Posterior cingulate gyrus (tissue), 11 donors: Measurements from ENCODE around the gene FBXW7.

Experiments used
- DNase-seq, 10 donors: peaks; one replicate each; pipeline versions ENCODE4 v3.0.0 to v3.0.0-alpha.2; 2020 to 2021; ENCODE audit warnings: mixed read lengths in 3 of 10
- intact Hi-C: fragments of 100-400 bp; cut with DNase I; formaldehyde crosslinking; loops from one replicate; pipeline ENCODE4 v1.15.1; 2023

The FBXW7 gene

DNA sequence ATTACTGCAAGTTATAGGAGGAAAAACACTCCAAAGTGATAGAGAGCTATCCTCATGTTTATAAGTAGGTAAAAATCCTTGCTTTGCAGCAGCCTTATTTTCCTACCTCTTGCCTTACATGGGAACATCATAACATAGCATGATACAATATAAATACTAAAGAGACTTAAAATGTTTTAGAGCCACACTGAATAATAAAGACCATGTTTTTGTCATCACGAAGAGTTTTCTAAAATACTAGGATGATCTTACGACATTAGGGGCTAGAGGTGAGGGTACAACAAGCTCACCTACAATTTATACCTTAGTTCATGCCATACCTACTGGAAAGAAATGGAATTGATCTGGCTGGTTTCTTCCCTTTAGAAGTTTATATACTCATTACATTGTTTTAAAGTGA, 184.8 kb downstream of the FBXW7 start:
- intact Hi-C loops = no loop called here
- DNase-seq = no peak

DNA sequence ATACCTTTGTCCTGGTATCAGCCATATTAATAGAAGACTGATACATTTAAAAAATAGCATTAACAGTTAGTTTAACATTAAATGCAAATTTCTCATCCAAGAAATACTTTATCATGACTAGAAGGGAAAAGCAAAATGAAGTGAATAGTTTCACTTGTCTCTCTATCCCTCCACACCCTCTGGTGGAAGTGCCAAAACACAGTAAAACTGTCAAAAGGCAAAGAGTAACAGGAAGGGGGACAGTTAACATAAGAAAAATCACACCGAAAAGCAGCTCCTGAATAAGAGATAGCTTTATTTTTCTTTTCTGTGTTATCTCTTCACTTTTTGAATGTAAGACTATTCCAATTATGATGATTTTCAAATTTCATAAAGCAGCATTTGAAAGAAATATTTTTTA, 187.2 kb downstream of the FBXW7 start:
- intact Hi-C loops = loop anchor here (10.0 kb wide), 1 partner anchor 324 kb away; no protein-coding TSS in a partner anchor
- DNase-seq = no peak

DNA sequence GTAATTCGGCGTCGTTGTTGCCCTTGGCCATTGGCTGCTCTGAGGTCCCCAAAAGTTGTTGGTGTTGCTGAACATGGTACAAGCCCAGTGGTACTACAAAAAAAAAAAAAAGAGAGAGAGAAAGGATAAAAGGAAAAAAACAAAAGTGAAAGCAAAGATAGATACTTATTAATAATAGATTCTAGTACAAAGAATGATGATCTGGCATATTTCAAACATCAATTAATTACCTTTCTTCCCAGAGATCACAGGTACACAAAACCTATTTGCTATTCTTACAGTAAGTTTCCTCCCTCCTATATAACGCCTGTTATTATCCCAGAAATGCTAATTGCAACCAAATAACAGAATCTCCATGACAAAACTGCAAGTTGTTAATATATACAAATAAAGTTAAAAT, 188.9 kb downstream of the FBXW7 start:
- intact Hi-C loops = loop anchor here (10.0 kb wide), 1 partner anchor 322 kb away; no protein-coding TSS in a partner anchor

DNA sequence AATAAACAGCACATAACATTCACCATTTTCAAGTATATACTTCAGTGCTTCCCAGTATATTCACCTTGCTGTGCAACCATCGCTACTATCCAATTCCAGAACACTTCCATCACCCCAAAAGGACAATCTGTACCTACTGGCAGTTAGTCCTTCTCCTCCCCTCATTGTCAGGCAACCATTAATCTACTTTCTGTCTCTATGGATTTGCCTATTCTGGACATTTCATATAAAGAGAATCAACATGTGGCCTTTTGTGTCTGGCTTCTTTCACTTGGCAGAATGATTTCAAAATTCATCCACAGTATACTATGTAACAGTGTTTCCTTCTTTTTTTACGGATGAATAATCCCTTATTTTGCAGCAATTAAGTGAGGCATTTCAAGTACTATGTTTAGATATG, 189.4 kb downstream of the FBXW7 start:
- intact Hi-C loops = loop anchor here (10.0 kb wide), 1 partner anchor 322 kb away; no protein-coding TSS in a partner anchor
- no peak for DNase-seq

More for the DNA sequence above, 188.9 kb downstream of the FBXW7 start:
- no peak for DNase-seq

DNA sequence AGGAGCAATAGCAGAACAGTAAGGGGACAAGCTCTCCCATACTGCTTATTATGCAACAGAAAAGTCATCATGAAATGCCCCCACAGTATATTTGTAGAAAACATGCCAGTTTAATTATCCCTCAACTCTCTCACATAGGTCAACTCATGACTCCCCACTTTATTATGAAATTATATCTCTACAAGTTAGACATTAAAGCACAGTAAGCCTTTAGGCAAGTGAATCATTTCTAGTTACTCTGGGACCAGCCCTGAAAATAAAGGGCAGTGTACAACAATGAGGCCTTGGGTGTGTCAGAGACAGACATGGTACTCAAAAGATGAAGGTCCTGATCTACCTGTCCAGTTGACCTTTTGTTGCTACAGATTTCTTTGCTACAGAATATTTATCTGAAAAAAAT, 191.9 kb downstream of the FBXW7 start:
- intact Hi-C loops = loop anchor here (10.0 kb wide), 1 partner anchor 319 kb away; no protein-coding TSS in a partner anchor
- DNase-seq = no peak

DNA sequence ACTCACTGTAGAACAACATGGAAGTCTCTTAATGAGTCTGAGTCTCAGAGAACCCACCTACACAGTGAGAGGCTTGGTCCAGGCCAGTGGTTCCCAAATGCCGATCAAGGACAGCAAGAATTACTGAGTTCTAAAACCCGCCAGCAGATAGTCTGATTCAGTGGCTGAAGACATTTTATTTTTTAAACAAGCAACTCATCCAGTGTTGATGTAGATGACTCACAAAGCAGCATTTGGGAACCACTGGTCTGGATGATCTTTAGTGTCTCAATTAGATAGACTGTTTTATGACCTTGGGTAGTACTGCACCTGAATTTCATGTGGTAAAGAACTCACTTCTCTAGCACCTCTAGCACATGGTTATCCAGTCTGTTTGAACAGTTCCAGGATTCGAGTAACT, 193.6 kb downstream of the FBXW7 start:
- no peak for DNase-seq
- intact Hi-C loops = loop anchor here (10.0 kb wide), 1 partner anchor 317 kb away; no protein-coding TSS in a partner anchor

DNA sequence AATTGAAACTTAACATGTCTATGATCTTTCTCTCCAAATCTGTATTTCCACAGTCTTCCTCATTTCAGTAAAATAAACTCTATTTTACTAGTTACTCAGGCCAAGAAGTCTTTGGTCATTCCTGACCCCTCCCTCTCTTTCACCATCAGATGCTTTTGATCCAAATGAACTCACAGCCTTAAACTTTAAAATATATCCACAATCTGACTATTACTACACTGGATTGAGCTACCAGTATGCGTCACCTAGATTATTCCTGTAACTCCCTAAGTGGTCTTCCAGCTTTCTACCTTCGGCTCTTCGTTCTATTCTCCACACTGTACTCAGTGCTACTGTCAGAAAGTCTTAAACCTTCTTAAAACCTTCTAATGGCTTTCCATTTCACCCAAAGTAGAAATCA, 195.1 kb downstream of the FBXW7 start:
- intact Hi-C loops = loop anchor here (10.0 kb wide), 1 partner anchor 316 kb away; no protein-coding TSS in a partner anchor
- no peak for DNase-seq

DNA sequence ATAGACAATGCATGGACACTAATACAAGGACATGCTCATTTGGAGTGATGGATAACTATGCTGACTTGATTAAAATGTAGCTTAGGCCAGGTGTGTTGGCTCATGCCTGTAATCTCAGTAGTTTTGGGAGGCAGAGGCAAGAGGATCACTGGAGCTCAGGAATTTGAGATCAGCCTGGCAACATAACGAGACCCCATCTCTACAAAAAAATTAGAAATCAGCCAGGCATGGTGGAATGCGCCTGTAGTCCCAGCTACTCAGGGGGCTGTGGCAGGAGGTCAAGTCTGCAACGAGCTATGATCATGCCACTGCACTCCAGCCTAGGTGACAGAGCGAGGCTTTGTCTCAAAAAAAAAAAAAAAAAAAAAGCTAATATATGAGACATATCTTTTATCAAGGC, 196.3 kb downstream of the FBXW7 start:
- DNase-seq = no peak
- intact Hi-C loops = no loop called here

DNA sequence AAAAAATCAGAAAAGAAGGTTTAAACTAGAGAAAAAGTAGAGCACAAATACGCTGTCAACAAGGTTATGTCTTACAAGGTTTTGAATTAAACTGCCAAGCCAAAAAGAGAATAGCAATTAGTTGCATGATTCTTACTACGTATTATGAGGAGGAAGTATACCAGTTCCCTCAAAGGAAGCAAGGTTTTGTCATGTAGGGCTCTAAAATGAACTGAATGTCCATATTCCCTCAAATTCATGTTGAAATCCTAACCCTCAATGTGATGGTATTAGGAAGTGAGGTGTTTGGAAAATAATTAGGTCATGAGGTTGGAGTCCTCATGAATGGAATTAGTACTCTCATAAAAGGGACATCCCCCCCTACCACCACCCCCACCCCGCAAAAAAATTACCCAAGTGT, 201.0 kb downstream of the FBXW7 start:
- no peak for DNase-seq
- intact Hi-C loops = no loop called here

DNA sequence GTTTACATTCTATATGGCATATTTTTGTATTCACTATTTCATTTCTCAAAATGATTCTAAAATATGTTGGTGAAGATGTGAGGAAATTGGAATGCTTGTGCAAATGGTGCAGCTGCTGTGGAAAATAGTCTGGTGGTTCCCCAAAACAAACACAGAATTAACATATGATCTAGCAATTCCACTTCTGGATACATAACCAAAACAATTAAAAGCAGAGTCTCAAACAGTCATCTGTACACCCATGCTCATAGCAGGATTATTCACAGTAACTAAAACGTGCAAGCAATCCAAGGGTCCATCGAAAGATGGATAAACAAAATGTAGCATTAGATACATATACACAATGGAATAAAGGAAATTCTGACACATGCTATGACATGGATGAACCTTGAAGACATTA, 204.8 kb downstream of the FBXW7 start:
- intact Hi-C loops = no loop called here
- no peak for DNase-seq

DNA sequence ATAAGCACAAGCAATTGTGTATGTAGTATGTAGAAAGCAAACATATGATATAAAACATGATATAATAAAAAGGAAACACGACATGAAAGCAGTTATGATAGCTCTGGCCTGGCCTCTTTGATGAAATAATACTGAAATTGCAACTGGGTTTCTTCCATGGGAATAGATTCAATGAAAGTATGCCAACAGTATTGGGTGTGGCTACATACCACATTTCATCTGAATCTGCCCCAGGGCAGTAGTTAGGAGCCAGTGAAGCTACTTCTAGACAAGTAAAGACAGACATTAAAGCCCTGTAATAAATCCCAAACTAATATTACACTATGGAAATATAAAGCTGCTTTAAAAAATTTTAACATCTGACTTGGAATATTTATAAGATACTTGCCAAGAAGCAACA, 207.3 kb downstream of the FBXW7 start:
- intact Hi-C loops = no loop called here
- DNase-seq = no peak

DNA sequence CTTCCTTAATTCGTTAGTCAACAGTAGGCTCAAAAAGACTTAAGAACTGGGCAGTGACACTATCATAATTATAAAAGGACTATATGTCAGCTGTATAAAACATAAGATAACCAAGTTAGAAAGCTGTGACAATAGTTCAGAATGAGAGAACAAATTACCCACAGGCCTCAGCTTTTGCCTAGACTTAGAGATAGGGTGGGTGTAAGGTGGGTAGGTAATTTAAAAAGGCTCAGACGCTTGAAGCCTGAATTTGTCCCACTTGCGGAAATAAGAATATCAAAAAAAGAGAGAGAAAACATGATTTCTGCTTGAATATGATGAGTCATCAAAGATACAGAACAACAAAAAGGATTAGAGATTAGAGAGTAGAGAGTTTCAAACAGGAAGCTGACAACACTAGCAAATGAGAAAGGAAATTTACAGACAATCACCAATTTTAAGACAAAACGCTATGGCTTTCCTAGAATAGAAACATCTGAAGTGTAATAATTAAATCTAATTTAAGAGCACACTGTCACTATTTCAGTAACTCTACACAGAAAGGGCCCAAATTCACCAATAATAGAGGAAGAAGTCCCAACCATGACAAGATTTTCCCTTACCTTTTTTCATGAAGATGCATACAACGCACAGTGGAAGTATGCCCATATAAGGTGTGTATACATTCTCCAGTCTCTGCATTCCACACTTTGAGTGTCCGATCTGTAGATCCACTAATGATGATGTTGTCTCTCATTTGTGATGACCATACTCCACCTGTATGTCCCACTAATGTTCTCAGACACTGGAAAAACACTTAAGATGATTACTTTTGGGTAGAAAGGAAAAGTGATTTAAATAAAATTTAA, 208.1 kb downstream of the FBXW7 start:
- intact Hi-C loops = no loop called here

DNA sequence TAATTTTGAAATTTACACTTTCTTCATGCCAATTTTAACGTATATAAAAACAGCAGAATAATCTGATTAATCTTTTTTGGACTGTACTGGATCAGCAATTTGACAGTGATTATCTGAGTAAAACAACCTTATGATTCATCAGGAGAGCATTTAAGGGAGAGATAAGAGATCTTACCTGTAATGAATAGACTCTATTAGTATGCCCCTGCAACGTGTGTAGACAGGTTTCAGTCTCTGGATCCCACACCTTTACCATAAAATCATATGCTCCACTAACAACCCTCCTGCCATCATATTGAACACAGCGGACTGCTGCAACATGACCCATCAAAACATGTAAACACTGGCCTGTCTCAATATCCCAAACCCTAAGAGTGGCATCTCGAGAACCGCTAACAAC, 210.1 kb downstream of the FBXW7 start:
- DNase-seq = no peak
- intact Hi-C loops = no loop called here

More for the DNA sequence above, 208.1 kb downstream of the FBXW7 start:
- DNase-seq = no peak

DNA sequence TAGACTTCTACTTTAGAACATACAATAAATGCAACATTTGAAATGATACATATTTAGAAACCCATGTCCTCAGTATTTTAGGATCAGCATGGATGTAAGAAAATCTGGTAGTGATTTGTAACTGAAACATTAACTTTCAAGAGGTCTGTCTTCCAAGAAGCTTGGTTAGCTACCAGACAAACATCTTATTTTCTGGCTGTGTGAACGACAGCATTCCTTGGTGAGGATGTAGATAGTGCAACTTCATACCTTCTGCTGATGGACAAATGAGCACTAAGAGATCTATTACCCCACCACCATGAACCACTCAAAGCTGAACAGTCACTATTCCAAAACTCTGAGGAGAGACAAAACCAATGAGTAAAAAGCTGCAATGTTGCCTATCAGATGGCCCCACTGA, 212.7 kb downstream of the FBXW7 start:
- intact Hi-C loops = no loop called here
- no peak for DNase-seq

DNA sequence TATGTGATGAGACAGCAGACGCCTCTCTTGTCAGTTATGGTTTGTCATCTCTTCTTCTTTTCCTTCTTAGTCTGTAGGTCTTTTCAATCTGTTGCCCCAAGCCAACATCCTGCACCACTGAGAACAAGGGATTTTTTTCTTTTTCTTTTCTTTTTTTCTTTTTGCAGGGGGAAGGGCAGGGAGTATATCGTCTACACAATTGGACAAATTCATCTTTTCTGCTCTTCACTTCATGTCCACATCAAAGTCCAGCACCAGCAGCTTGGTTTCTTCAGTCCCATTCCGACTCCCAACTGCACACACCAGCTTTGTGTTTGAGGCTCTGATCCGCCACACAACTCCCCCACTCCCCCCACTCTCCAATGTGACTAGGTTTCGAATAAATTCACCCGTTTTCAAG, 213.2 kb downstream of the FBXW7 start:
- intact Hi-C loops = no loop called here
- DNase-seq = no peak

DNA sequence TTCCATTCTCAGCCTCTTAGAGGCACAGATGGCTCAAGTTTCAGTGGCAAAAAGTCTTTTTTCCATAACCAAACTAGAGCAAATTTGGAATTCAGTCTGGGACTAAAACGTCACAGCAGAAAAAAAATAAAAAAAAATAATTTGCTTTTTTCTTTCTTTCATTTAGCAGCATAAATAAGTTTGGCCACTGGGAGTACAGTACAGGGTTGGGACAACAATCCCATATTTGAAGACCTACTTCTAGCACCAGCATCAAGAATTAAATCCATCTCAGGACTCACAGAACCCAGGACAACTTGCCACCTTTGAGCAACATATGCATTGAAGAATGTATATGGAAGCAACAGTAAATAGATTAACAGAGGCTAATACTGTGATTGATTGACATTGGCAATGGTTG, 214.0 kb downstream of the FBXW7 start:
- intact Hi-C loops = no loop called here
- DNase-seq = no peak

DNA sequence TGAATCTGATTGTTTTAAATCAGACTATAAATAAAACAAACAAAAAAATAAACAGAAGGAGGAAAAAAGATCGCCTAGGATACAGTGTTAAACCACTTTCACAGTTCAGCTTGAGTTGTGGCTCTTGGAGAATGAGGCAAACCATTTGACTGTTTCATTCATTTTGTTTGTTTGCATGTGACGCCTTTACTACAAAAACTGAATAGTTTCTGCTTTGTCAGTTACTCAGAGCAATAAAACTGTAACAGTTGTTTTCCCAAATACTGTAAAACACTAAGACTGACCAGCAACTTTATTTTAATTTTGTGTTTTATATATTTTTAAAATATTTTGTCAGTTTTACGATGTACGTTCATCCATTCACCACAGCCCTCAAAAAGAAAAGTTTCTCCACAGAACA, 214.5 kb downstream of the FBXW7 start:
- DNase-seq = no peak
- intact Hi-C loops = no loop called here

DNA sequence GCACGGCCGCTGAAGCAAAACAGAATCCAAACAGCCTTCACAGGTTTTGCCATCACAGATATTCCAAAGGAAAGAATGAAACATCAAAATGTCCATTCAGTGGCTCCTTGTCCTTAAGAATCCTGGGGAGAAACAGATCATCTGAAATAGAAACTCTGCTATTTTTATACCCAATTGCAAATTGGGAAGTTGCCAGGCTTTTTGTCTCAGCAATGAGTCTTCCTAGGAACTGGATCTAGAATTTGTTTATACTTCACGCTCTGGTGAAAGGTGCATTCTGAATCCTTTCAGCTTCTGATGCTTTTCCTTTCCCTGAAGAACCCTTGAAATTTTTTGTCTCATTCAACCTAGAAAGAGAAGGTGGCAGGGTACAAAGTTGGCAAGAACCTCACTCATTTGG, 218.9 kb downstream of the FBXW7 start:
- no peak for DNase-seq
- intact Hi-C loops = no loop called here

DNA sequence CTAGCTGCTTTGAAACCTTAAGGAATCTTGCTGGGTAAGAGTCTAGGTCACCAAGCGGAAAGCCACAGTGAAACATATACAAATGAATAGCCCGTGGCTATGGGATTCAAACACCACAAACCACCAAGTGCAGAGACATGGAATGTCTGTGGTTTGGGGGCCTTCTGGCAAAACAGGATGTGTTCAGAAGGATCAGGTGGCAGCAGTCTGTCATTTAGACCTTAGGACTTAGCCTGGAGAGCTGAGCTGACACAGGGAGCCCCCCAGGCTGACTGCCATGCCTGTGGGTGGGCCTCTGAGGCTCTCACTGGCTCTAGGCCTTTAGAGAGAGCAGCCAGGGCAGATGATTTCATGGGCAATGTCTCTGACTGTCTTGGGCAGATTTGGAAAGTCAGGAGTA, 225.6 kb downstream of the FBXW7 start:
- no peak for DNase-seq
- intact Hi-C loops = no loop called here

DNA sequence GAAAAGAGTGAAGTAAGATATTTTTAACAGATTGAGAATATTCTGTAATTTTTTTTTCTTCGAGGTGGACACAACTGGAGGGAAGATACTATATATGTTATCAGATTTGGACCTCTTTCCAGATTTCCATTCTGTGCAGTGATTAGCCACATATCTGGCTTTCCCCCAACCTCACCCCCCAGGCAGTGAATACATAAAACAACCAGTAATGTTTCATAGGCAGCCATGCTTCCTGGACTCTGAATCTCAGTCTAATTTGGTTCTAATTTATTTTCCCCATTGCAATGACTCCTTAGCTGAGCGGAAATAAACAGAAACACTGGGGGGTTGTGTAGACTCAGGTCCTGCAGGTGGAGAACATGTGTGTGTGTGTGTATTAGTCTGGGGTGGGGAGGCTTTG, 226.5 kb downstream of the FBXW7 start:
- DNase-seq = no peak
- intact Hi-C loops = no loop called here

DNA sequence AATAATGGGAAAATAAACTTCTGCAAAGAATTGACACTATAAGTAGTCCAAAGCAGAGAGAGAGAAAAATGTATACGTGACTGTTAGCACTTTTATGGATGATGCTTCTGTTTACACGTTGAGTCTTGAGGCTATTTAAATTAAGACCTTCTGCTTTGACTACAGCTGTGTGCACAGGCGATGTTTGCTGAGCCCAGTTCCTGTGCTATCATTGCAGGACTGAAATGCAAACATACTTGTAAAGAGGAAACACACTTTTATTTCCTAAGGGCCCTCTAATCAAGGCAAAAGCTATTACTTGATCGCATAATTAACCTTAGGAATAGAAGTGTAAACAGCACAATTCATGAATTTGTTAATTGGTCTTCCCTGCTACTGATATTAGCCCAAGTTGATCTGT, 226.9 kb downstream of the FBXW7 start:
- intact Hi-C loops = no loop called here
- DNase-seq = no peak

DNA sequence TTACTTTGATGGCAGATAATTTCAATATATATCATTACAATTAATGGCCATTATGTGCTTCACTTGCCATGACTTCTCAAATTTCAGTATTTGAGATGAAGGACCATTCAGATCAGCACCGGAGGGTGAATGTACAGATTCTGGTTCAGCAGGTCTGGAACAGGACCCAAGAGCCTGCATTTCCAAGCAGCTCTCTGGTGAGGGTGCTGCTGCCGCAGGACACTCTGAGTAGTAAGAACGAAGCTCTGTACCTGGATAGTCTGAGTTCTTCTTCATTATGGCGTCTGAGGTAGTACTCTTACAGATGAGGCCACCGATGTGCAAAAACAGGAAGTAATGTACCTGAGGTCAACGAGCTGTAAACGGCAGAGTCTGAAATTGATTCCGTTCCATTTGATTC, 228.2 kb downstream of the FBXW7 start:
- intact Hi-C loops = no loop called here
- DNase-seq = no peak
